NCI-H2081 (cell line): ENCODE data around the gene PPIP5K2.
"Not testable (repeated sequence)": the region's sequence is repeated elsewhere in the genome, so short reads cannot be mapped to it uniquely, and the experiment has no call there.

ENCODE experiments used
- DNase-seq, 2 experiments: peaks; one replicate each; lab custom pipeline; 2025; lab: John Stamatoyannopoulos, UW

PPIP5K2 gene

DNA sequence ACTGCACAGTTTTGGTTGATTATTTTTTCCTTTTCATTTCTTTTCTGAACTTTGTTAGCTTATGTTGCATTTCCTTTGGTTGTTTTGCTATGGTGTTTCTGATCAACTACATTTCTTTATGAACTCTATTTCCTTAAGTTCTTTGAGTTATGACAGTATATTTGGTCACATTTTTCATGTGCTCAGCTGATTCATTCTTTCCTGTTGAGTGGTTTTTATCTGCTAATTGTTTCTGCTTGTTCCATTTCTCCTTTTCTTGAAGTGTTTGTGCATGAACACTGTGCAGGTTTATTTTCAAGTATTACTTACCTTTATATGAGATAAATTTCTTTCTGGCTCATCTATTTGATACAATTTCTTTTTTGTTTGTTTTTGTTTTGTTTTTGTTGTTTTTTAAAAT lies 87.6 kb downstream of the PPIP5K2 start:
- DNase-seq: no peak

DNA sequence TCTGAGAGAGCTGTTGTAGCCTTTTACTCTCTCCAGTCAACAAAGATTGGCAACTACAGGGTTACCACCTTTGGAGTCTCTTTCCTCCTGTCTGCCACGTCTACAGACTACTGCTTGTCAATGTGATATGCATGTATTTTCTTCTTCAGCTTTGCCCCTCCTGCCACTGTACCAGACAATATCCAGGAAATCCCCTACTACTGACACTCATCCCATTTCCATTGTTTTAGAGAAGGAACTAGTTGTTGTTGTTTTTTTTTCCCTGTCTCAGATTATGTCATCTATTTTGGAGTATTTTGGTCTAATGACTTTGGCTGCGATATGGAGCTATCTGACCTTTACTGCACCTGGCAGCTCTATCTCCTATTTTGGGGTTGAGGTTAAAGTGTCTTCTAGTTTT lies 88.4 kb downstream of the PPIP5K2 start:
- DNase-seq: no peak

- DNase-seq: no peak
These were observed 89.0 kb downstream of the PPIP5K2 start for GRCh38 chr5:103209065-103209464.

- no peak for DNase-seq
These were observed 90.9 kb downstream of the PPIP5K2 start for GRCh38 chr5:103210952-103211351.

DNA sequence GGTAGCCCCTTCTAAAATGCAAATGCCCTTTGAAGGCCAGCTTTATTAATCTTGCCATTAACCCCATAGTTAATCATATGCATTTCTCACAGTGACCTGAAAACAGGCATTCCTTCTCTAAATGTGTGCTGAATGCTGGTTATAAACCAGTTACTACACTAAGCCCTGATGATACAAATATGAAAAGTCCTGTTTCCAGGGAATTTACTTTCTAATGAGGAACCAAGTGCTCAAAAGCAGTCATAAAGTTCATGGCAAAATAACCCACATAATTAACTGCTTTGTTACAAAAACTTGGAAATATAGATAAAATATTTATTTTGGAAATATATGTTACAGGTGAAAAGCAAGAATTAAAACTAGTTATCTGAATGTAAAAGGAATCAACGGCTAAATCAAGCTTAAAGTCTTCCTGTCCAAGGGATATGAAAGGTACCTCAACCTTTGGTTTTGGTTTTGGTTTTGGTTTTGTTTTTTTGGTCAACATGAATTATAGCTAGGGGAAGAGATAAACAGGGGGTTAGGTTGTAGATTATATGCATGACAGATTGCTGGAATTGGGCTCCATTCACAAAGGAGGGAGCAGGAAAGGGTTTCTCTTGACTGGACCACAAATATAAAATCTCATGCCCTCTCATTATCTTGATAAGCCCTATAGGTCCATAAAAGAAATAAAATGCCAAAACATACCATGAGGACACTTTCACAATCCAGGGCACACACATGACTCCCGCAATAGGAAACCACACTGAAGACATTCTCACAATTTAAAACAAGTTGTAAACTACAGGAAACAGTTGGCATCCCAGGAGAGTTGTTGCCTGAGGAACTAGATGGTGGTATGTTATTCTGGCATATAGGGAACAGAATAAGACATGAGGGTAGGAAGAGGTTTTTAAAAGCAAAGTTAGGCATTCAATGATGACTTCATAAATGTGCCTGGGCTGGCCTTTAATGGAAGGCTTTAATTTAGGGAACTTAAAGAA lies 91.8 kb downstream of the PPIP5K2 start:
- no peak for DNase-seq

- no peak for DNase-seq
These were observed 96.0 kb downstream of the PPIP5K2 start for GRCh38 chr5:103216137-103216536.

DNA sequence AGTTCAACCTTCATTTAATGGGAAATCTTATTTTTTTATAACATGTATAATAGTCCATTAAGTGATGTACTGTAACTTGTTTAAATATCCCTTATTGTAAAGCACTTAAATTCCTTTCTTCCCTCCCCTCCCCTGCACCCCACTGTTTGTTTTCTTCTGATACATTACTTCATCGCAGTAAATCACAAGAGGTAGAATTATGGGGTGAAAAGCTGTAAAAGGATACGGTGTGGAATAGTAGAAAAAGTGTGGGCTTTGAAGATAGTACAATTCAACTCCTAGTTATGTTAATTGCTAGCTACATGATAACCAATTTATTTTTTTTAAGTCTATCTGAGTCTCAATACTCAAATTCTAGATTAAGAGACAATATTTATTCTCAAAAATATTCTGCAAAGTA lies 96.6 kb downstream of the PPIP5K2 start:
- DNase-seq: no peak

DNA sequence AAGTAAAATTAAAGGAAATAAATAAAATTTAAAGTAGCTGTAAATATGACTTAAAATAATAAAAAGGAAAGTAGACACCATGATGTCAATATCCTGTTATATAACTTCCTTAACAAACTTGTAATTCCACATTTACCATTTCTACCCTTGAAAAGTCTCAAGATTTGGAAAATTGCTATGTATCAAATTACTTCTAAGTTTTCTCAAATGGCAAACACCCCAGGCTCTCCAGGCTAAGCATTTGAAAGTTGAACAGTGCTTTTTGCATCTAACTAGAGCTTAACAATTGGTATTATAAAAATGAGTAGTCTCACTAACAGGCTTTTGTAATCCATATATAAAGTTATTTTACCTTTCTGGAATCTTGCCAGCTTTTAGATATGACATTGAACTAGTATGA lies 97.0 kb downstream of the PPIP5K2 start:
- DNase-seq: no peak

GRCh38 chr5:103218164-103218563 lies 98.1 kb downstream of the PPIP5K2 start:
- DNase-seq: no peak

DNA sequence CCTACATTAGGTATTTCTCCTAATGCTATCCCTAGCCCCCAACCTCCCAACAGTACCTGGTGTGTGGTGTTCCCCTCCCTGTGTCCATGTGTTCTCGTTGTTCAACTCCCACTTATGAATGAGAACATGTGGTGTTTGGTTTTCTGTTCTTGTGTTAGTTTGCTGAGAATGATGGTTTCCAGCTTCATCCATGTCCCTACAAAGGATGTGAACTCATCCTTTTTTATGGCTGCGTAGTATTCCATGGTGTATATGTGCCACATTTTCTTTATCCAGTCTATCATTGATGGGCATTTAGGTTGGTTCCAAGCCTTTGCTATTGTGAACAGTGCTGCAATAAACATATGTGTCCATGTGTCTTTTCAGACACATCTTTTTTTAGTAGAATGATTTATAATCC lies 99.0 kb downstream of the PPIP5K2 start:
- not testable (repeated sequence) for DNase-seq

GRCh38 chr5:103223031-103223955 lies 103.2 kb downstream of the PPIP5K2 start:
- no peak for DNase-seq

GRCh38 chr5:103224118-103224893 lies 104.2 kb downstream of the PPIP5K2 start:
- DNase-seq: peak; percentile 11 to 45

GRCh38 chr5:103224894-103225246 lies 104.8 kb downstream of the PPIP5K2 start:
- no peak for DNase-seq

DNA sequence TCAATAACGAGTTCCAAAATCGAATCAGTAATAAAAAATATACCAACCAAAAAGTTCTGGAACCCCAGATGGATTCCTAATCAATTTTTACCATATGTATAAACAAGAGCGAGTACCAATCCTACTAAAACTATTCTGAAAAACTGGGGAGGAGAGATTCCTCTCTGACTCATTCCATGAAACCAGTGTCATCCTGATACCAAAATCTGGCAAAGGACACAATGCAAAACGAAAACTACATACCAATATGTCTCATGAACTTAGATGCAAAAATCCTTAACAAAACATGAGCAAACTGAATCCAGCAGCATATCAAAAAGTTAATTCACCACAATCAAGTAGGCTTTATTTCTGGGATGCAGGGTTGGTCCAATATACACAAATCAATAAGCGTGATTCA lies 108.0 kb downstream of the PPIP5K2 start:
- no peak for DNase-seq

GRCh38 chr5:103228588-103228987 lies 108.5 kb downstream of the PPIP5K2 start:
- no peak for DNase-seq

GRCh38 chr5:103232393-103232999 lies 112.4 kb downstream of the PPIP5K2 start:
- DNase-seq: peak; percentile 5 to 22

DNA sequence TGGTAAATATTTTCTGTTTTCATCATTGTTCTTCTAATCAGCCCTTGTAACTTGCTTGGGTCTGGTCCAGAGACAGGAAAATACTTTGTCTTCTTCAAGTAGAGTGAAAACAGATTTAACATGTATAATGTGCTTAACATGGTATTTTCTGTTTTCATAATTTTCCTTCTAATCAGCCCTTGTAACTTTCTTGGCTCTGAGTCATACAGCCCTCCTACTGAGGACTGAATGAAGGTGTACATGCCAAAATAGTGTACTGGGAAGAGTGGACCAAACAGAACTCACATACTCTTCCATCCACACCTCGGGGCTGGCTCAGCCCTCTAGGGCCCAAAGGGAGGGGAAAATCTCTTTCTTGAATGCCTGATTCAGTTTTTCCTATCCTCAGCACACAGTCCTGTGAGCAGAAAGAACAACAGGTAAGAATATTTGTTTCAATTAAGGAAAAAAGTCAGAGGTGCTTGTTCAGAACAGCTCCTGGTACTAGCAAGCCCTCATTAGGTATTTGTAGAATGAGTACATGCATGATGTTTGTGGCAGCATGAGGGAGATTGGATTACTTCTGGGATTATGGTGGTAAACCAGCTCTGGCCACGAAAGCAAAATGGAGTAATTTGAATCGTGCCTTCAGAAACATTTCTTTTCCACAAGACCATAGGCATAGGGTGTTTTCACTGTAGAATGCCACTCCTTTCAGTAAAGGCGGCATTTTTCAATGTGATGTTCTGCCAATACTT lies 114.3 kb downstream of the PPIP5K2 start:
- no peak for DNase-seq

DNA sequence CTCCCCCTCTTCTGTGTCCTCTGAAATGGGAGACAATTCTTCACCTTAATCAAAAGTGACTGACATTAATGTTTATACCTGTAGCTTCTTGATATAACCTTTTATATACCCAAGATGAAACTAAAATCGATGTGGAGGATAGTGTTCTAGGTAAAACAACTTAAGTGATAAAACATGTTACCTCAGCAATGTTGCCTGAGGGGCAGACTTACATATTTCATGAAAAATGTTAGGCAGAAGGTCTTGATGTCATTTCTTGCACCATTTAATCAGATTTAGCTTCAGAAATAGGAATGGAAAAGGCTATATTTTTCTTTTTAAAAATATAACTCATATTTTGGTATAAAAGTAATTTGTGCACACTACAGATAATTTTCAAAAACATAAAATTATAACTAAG lies 115.8 kb downstream of the PPIP5K2 start:
- no peak for DNase-seq

GRCh38 chr5:103237778-103238177 lies 117.7 kb downstream of the PPIP5K2 start:
- DNase-seq: no peak

DNA sequence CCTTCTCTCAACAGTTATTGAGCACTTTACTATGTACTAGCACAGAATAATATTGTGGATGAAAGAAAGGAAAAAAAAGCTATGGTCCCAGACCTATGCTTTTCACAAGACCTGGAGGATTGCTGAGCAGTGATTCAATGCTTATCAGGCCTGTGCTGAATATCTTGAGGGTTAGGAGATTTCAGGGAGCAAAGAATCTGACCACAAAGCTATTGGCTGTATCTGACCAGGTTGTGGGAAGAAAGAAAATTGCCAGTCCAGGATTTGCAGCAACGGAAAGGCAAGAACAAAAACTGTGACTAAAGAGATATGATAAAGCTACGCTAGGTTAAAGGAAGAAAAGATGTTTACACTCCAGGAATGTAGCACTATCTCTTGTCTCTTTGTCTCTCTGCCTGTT lies 123.6 kb downstream of the PPIP5K2 start:
- DNase-seq: no peak

GRCh38 chr5:103244398-103244797 lies 124.3 kb downstream of the PPIP5K2 start:
- no peak for DNase-seq
